CD4-positive, alpha-beta T cell treated with Interleukin-1 beta for 1 hour (primary cell): ENCODE data around the gene FNDC11.

ENCODE experiments used
- DNase-seq, 2 donors: peaks; one replicate each; pipeline ENCODE4 v3.0.0-alpha.2; 2020 to 2022

Gene FNDC11

DNA sequence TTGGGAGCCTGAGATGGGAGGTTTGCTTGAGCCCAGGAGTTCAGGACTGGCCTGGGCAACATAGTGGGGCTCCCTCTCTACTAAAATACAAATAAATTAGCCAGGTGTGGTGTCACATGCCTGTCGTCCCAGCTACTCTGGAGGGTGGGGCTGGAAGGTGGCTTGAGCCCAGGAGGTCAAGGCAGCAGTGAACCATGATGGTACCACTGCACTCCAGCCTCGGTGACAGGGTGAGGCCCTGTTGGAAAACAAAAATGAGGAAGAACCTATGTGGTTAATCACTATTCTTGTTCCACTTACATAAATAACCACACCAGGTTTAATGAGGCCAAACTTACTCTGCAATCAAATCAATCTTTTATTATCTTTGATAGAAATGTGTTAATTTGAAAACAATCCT is 28.0 kb upstream of the FNDC11 start:
- DNase-seq: no peak

DNA sequence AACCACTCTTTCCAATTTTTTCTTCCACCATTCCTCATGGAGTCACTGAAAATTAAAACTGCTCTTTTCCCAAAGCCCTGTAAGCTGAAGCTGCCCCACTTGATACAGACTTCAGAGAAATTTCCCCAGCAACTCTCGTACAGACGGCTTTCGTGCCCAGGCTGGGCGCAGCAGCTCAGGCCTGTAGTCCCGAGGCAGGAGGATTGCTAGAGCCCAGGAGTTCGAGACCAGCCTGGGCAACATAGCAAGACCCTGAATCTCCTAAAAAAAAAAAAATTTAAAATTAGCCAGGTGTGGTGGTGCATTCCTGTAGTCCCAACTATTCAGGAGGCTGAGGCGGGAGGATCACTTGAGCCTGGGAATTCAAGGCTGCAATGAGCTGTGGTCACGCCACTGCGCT is 26.8 kb upstream of the FNDC11 start:
- DNase-seq: no peak

DNA sequence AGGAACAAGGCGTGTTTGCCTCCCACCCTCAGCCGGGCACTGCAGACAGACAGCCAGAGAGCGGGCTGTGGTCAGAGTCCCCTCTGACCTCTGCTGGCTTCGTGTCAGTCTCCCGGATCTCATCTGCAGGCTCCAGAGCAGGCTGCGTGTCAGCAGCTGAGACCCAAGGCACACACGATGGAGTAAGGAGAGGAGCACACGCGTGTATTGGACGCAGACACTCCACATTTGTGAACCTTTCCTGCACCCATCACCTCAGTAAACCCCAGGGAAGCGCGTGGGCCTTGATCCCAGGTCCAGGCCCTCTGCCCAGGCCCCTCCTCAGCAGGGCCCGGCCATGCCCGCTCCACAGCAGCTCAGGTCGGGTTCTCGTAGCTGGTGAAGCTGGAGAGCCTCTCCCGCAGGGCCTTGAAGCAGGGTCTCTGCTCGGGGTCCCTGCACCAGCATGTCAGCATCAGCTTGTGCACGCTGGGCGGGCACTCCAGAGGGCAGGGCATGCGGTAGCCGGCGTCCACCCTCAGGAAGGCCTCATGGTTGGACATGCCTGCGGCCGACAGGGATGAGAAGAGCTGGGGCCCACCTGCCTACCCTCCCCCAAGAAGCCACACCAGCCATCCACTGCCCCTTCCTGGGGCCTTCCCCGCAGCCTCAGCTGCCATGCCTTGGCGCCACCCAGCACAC is 24.6 kb upstream of the FNDC11 start:
- DNase-seq: no peak

DNA sequence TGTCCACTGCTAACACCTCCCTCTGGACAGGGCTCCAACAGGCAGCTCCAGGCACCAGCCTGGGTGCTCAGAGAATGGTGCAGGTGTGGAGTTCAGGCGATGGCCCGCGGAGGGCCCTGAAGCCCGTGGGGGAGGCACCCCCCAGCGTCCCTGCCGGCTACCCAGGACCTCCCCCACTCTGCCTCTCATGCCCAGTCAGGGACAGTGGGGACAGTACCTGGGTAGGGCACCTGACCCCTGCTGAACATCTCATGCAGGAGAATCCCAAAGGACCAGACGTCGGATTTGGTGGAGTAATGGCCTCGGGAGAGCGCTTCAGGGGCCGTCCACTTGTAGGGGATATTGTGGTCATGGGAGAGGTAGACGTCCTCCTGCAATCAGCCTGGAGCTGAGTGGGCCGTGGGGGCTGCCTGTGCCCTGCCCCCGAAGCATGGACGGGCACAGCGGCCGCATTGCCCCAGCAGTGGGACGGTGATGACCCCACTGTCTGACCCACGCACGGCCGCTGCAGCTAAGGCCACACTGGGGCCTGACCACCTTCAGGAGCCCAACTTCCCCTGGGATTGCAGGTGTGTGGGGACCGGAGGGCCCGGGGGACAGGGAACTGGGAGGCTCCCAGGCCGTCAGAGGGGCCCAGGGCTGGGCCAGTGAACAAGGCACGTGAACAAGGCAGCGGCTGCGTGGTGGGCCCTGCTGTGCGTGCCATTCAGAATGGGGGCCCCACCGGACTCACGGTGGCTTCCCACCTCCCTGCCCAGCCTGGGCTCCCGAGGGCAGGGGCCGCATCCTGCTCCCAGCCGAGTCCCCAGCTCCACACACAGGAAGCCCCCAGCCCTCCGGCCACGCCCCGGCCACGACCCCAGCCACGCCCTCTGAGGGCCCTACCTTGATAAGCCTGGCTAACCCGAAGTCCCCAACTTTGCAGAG is 23.8 kb upstream of the FNDC11 start:
- no peak for DNase-seq

DNA sequence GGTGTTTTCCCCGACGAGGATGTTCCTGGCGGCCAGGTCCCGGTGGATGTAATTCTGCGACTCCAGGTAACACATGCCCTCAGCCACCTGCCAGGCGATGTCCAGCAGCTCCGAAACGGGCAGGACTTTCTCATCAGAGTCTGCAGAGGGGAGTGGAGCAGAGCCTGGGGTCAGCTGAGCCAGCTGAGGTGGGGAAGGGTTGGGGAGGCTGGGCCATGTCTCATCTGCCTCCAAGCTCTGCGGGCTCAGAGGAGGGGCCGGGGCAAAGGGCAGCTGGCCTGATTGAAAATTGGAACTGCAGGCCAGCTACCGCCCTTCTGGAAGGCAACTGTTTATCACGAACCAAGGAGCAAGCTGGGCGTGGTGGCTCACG is 23.2 kb upstream of the FNDC11 start:
- DNase-seq: no peak

DNA sequence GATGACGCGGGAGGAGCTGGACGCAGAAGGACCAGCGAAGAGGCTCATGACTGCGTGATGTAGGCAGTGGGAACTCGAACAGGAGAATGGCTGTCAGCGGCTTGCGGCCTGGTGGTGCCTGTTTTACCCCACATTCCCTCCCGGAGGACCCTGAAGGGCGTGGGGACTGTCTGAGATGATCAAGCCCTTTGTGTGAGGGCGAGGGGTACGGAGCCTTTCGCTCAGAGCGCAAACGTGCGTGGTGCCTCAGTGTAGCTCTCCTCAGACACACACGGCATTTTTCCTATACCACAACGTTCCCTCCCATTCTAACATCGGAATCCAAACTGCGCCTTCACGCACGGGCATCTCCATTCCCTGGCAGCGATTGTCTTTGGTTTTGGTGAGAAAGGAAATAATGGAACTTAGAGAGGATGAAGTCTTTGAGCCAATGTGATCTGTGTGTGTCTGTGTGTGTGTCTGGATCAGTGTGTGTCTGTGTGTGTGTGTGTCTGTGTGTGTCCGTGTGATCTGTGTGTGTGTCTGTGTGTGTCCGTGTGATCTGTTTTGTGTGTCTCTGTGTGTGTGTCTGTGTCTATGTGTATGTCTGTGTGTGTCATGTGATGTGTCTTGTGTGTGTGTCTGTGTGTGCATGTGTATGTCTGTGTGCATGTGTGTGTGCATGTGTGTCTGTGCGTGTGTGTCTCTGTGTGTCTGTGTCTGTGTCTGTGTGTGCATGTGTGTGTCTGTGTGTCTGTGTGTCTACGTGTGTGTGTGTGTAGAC is 22.1 kb upstream of the FNDC11 start:
- no peak for DNase-seq

DNA sequence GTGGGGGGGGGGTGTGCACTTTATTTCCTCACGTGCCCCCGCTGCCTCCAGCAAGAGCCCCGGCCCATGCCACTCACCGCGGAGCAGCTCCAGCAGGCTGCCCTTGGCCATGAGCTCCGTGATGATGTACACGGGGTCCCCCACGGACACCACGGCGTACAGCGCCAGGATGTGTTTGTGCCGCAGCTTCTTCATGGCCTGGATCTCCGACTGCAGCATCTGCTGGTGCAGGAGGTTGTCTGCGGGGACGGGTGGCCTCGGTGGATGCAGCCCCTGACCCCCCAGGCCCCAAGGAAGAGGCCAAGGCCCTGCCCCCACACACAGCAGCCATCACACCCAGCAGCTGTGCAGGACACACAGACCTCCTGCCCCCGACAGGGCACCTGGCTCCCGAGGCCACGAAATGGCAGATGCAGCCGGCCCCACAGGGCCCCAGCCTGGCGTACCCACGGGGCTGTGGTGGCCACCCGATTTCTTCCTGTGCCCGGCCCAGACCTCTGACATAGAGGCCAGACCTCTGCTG is 21.4 kb upstream of the FNDC11 start:
- DNase-seq: no peak

DNA sequence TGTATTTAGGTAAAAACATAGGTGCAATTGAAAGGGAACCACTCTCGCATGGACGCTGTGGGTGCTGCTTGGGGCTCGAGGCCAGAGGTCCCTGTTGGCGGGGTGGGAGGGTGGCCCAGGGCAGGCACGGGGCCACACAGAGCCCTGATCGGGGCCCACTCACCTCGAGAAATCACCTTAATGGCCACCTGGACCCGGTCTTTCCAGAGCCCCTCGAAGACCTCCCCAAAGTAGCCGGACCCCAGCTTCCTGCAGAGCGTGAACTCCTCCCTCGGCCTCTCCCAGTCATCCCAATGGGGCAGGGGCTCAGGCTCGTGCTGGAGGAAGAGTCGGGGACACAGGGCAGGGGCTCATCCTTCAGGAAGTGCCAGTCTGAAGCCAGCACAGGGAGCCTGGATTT is 20.6 kb upstream of the FNDC11 start:
- DNase-seq: no peak

DNA sequence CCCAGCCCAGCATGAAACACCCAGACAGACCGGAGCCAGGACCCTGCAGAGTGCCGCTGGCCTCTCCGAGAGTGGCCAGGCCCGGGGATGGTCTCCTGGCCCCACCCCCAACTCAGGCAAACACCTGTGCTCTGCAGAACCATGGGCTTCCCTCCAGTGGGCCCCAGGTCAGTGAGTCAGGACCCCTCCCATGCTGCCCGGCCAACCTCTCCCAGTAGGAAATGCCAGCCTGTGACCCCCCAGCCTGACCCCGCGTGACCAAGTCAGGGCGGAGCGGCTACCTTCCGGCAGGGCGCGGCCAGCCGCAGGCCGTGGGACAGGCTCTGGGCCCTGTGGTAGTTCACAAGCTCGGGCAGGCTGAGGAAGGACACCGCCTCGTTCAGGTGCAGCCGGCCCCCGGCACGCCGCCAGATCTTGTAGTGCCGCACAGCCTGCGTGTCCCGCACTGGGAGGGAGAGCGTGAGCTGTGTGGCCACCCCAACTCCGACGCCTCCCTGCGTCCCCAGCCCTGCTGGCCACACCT is 20.0 kb upstream of the FNDC11 start:
- no peak for DNase-seq

DNA sequence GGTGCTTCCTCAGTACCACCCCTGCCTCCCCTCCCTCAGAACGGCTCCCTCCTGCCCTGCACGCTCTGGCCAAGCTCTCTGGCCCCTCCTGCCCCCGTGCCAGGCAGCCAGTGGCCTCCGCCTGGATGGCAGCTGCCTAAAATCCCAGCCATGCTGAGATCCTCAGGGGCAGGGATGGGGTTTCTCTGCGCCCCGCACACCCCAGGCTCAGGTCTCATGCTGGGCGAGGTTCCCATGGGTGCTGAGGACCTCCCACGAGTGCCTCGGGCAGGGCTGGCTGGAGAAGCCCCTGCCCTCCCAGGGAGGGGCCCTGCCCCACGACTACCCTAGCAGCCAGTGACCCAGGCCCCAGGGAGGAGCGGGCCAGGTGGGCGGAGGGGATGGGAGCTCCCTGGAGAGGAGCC is 19.5 kb upstream of the FNDC11 start:
- DNase-seq: no peak

DNA sequence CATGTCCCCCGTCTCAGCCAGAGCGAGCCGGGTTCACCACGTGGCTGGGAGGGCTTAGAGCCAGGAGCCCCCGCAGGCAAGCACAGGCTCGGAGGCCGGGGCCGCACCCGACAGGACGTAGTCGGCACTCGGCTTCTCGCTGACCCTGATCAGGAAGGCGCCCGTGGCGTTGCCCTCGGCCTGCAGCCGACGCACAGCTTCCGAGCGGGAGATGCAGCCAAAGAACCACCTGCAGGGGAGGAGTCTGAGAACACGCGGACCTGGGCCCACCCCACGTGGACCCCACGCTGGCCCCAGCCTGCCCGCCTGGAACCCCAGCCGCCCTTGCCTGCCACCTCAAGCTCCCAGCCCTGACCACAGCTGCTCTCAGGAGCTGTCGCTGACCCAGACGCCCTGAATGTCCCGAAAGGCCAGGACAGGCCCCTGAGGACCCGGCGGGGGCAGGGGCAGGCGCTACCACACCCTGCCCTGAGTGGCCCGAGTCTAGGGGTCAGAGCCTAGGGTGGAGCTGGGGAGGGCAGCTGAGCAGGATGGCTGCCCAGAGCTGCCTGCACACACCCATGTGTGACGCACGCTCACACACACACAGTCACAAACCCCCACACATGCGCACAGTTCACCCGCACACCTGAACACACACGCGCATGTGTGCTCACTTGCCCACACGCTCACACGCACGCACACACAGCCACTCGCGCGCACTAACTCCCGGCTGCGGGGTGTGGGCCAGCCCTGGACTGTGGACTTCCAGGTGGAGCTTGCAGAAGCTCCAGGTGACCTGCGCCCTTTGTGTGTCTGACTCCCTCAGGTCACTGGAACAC is 18.9 kb upstream of the FNDC11 start:
- DNase-seq: no peak

DNA sequence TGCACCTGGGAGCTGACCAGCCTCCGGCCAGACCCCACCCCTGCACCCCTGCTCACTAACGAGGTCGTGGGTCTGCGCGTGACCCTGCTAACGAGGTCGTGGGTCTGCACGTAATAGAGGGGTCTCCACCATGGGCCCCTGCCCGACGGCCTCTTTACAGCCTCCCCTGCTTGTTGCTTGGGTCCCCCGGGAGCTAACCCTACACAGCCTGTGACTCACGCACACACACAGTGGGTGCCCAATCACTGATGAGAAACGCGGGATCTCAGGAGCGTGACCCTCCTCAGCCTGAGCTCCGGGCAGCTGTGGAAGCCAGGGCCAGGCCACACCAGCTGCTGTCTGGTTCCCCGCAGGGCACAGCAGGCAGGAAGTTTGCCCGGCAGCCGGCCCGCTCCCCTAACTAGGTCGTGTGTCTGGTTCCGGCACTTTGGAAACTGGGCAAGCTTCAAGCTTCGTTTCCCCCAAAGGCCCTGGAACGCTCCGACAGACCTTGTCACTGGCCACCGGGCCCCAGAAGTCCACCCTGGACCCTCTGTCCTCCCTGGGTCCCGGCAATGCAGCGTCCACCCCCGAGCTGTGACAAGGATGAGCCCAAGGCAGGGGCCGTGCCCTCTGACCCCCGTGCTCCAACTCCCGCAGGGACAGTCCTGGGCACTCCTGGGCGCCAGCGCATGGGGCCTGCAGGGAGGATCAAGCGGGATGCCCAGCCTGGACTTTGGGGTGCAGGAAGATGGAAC is 17.6 kb upstream of the FNDC11 start:
- DNase-seq: no peak

DNA sequence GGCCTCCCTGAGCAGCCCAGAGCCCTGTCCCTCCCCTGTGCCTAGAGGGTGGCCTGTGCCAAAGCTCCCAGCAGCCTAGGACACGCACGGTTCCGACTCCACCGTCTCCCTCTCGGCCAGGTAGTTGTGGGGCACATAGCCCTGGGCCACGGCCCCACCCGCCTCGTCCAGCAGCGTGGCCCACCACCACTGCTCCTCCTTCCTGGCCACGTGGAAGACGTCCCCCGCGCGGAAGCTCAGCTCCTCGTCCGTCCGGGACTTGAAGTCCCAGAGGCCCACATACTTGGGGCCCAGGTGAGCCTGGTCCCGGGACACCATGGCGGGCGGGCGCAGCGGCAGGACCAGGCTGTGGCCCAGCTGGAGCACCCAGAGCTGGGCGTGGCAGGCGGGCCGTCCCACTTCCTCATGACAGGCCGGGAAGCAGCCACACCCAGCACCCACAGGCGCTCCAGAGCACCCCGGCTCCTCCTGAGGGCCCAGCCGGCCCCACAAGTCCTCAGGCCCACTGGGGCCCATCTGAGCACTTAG is 16.9 kb upstream of the FNDC11 start, which contains the start of gene PTK6:
PTK6 (minus strand) TSS at position 380 of the 528 bp plus-strand sequence; CDS start at position 318, 62 bp downstream.
- peak; percentile 19 to 59 for DNase-seq

DNA sequence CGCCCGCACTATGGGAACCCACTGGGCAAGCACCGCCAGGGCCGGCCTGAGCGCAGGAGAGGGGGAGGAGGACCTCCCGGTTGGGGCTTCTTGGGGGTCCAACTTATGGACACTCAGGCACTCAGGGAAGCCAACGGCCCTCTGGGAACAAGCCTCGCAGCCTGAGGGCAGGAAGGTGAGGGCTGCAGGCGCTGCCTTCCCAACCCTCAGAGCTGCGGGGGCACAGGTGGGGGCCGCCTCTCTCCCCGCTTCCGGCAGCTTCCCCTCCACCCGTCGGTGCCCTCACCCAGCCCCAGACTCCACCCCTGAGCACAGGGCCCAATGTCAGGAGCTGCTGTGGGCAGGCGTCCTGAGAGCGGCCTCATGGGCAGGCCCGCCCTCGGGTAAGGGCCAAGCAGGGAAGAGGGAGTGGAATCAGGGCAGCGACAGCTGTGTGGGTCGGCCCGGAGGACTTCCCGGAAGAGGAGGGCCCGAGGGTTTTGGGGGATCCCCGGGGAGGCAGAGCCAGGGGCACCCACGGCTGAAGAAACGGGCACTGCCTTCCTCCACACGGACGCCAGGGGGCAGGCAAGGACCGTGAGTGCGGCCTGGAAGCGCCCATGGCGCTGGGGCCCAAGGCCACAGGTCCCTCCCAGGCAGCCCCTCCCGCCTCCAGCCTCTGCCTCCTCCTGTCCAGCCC is 16.3 kb upstream of the FNDC11 start:
- peak; percentile 95 to 97 for DNase-seq

DNA sequence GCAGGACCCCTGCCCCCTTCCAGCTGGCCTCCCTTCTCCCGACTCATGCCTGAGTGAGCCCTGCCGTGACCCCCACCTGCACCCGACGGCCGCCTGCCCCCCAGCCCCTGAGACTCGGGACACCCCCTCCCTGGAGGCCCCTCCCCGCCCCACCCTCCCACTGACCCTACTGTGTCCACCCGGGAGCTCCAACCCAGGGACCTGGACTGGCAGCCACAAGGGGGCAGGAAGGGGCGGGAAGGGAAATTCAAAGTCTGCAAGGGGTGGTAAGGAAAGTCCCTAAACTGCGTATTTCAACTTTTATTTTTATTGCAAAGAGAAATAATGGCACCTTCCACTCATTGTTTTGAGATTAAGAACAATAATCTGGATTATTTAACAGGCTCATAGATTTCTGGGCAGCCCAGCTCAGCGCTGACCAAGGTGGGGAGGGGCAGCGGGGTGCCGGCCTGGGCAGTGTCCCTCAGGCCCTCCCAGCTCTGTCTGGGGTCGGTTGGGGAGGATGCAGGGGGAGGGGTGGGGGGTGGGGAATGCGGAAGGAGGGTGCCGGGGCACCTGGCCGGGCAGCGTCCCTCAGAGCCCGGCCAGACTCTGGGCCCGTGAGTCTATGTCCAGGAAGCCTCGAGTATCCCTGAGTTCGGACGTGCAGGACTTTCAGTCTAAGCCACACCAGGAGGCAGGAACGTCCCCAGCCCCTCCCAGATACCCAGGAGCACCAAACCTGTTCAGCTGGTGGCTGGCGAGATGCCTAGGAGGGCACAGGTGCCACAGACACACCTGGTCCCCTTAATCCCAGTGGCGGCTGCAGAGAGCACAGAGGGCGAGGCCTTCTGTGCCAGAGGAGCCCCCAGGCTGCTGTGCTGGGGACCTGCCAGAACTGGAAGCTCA is 15.5 kb upstream of the FNDC11 start:
- DNase-seq: peak; percentile 62

DNA sequence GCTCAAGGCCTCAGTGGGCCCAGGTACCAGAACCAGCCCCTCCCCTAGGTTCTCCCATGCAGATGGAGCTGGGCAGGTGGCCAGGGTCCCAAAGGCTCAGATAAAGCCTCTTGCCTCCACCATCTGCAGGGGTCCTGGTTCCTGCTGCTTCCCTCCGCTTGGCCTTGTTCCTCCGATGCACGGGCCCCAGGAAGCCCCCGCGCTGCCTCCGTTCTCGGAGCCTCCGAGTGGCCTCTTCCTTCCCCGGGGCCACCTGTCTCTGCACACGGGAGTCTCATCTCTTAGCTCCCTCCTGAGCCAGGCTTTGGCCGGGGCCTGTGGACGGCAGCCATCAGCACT is 14.9 kb upstream of the FNDC11 start:
- DNase-seq: no peak

DNA sequence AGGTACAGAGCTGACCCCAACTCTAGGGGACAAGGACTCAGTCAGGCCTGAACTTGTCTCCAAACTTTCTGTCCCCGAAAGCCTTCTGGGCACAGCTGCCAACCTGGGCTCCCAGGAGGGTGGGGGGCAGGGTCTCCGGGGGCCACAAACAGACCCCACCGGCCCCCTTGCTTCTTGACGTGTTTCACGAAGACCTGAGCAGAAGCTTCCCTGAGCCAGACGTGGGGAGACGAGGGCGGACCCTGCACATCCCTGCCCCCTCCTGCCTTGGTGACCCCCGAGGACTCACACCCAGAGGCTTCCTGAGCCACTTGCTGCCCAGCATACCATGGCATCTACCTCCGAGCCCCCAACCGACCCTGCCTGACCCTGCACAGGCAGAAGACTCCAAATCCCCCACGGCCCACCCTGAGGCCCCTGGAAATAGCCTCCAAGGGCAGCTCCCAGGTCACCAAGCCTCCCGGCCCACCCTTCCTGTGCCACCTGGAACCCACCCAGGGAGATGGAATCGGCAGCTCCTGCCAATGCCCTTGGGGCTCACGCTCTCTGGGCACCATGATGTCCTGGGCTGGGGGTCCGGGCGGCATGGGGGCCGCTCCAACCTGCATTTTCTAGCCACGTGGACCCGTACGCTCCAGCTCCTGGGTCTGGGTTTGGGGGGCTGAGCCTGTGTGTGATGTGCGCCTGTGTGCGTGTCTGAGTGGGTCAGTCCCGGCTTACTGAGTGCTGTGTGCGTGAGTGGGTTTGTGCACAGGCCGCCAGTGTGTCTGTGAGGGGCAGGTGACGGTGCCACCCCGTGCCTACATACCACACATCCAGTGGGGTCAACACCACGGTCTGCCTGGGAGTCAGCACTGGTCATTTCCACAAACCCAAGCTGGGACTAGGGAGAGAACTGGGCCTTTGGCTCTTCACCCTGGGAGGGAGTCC is 14.3 kb upstream of the FNDC11 start:
- DNase-seq: no peak
